GM12873 (cell line): Measurements from ENCODE around the gene CNTNAP5.

Source experiments
- TF ChIP-seq, protein P1 (sequence below): IDR thresholded peaks from 2 replicates; pipeline ENCODE4 v1.5.1; 2012; ENCODE audit warnings: low read depth, mild to moderate bottlenecking, moderate library complexity, low read length, control low read depth; ENCODE audit not compliant: insufficient read depth; ENCODE audit errors: missing control alignments

Gene CNTNAP5

DNA sequence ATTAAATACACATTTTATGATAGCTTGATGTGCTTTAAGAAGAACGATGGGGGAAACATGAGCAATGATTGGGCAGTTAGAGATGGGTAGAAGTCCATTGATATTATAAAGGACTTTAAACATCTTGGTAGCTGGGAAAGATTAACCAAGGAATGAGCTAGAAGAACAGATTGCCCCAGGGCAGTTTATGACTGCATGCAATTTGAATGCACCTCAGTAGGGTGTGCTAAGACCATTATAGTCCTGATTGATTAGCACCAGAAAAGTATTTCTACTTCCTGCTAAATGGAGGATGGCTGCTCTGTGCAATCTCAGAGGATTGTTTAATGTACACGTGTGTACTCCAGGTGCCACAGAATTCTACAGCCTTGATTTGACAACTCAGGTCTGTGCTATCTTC, 641.9 kb downstream of the CNTNAP5 start:
- TF ChIP-seq, protein P1, sequence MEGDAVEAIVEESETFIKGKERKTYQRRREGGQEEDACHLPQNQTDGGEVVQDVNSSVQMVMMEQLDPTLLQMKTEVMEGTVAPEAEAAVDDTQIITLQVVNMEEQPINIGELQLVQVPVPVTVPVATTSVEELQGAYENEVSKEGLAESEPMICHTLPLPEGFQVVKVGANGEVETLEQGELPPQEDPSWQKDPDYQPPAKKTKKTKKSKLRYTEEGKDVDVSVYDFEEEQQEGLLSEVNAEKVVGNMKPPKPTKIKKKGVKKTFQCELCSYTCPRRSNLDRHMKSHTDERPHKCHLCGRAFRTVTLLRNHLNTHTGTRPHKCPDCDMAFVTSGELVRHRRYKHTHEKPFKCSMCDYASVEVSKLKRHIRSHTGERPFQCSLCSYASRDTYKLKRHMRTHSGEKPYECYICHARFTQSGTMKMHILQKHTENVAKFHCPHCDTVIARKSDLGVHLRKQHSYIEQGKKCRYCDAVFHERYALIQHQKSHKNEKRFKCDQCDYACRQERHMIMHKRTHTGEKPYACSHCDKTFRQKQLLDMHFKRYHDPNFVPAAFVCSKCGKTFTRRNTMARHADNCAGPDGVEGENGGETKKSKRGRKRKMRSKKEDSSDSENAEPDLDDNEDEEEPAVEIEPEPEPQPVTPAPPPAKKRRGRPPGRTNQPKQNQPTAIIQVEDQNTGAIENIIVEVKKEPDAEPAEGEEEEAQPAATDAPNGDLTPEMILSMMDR = no peak

DNA sequence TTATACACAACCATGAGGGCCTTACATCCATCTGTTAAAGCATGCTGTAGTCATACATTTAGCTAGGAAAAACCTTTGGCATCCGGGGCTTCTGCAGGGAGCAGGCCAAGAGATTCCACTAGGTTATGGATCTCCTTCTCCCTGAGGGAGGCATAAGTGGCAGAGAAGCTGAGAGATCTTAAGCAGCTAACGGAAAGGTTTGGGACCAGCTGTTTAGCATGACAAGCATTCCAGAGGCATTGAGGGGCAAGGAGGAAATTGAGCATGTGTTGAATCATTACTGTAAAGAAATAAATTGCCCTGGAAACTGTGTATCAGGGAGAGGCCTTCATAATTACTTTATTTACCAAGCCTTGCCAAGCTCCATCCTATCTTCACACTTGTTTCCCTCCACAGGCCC, 643.1 kb downstream of the CNTNAP5 start:
- TF ChIP-seq, protein P1 = no peak

DNA sequence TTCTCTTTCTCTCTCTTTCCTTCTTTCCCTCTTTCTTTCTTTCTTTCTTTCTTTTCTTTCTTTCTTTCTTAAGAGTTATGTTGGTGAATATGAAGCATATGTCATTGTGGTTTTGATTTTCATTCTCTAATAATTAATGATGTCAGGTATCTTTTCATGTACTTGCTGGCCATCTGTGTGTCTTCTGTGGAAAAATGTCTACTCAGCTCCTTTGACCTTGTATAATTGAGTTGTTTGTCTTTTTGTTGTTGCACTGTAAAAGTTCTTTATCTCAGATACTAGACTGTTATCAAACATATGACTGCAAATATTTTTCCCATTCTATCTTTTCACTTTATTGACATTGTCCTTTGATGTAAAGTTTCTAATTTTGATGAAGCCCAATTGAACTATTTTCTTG, 645.1 kb downstream of the CNTNAP5 start:
- TF ChIP-seq, protein P1 = no peak

DNA sequence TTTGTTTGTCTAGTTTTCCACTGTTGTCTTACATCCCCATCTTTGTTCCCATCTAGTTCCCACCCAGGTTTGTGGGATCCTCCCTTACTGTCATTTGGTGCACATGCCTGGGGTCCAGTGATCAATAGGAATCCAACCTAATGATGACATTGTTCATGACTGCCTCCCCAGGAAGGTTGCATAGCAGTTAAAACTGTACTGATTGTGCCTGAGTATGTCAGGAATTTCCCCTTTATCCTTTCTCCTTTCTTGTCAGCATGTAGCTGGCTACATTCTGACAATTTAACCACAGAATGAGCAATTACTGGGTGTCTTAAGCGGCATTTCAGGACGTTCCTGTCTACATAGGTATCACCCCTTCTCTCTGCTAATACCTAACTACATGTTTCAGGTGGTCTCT, 653.0 kb downstream of the CNTNAP5 start:
- TF ChIP-seq, protein P1 = no peak

- TF ChIP-seq, protein P1 = no peak
Measured at GRCh38 chr2:124683536-124684428, 658.7 kb downstream of the CNTNAP5 start.

DNA sequence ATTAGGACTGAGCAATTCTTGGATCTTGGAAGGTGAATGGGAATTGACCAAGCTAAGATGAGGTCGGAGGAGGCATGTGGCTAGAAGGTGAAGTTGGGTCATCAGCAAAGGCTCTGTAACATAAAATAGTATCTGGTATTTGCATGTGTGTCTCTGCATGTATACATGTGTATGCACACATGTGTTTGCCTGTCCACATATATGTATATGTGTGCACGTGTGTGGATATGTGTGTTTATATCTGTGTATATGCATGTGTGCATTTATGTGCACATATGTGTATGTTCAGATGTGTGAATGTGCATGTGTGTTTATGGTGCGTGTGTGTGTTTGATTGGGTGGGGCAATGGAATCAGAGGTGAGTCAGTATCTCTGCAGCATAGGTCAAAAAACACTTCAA, 664.3 kb downstream of the CNTNAP5 start:
- TF ChIP-seq, protein P1 = no peak

GRCh38 chr2:124692216-124692615, 667.1 kb downstream of the CNTNAP5 start:
- TF ChIP-seq, protein P1 = no peak
